GM15510 (cell line): ENCODE data around the gene SGO2.

Source experiments
- POLR2A ChIP-seq: IDR thresholded peaks from 3 replicates; pipeline ENCODE4 v1.6.1; 2011; ENCODE audit warnings: borderline replicate concordance; ENCODE audit not compliant: insufficient read length; ENCODE audit errors: extremely low read depth

Gene SGO2

DNA sequence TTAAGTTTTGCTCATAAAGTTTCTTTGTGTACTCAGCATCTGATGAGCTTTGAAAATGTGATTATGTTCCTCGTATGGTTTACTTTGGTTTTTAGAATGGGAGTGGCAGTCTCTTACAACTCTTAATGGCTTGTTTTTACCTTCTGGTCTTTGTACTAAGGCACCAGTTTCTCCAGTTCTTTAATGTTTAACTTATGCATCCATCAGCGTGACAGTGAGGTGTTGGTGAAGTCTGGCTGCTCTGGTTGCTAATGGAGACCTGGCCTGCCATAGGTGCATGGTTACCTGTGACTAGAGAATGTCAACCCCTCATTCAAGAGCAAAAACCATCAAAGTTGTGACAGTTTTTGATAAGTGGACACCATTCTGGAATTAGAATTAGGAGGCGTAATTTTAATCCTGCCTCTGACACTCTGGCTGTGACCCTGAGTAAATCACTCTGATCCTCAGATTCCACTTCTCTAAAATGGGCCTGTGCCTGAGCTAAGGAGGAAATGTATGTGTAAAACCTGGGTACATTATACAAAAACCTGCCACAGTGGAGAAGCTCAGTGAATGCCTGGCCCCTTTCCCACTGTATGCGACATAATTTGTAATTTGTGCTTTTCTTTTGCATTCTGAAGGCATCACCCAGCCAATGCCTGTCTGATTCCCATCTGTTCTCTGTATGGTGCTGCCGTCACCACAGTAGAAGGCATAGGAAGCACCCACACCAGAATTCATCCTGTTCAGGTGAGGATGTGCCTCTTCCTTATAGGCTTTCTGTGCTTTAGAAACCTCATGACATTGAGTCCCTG lies 71.0 kb downstream of the SGO2 start:
- TF ChIP-seq POLR2A, result no peak

DNA sequence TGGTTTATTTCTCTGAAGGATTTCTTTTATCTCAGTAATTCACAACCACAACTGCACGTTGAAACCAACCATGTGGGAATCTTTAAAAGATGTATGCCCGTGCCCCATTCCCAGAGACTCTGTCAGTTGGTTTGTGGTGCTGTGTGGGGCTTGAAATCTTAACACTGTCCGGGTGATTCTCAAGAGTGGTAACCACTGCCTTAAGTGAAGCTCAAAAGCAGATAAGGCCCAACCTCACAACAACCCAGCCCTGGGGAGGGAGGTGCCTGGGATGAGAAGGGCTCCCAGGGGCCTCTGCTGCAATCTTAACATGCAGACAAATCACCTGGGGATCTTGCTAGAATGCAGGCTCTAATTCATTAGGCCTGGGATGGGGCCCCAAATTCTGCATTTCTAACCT lies 73.2 kb downstream of the SGO2 start:
- TF ChIP-seq POLR2A, result no peak

GRCh38 chr2:200600549-200601225 lies 74.7 kb downstream of the SGO2 start:
- TF ChIP-seq POLR2A, result no peak

- TF ChIP-seq POLR2A, result no peak
These were observed 76.6 kb downstream of the SGO2 start for GRCh38 chr2:200602584-200602983.

DNA sequence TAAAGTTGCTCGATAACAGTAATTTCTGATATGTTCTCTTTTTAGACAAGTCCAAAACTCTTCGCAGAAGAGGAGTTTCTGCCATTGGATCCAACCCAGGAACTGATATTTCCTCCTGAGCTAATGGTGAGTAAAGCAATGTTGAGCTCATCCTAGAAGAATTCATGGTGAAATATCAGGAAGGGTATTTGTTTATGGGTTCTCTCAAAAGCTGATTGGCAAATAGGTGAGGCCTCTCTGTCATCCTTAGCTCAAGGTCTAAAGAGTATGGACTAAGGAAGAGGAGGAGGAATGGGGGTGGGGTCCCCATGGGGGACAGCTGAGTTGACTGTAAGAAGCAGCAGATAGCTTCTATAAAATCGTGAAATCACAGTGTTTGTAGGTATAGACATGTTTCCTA lies 78.0 kb downstream of the SGO2 start:
- TF ChIP-seq POLR2A, result no peak

DNA sequence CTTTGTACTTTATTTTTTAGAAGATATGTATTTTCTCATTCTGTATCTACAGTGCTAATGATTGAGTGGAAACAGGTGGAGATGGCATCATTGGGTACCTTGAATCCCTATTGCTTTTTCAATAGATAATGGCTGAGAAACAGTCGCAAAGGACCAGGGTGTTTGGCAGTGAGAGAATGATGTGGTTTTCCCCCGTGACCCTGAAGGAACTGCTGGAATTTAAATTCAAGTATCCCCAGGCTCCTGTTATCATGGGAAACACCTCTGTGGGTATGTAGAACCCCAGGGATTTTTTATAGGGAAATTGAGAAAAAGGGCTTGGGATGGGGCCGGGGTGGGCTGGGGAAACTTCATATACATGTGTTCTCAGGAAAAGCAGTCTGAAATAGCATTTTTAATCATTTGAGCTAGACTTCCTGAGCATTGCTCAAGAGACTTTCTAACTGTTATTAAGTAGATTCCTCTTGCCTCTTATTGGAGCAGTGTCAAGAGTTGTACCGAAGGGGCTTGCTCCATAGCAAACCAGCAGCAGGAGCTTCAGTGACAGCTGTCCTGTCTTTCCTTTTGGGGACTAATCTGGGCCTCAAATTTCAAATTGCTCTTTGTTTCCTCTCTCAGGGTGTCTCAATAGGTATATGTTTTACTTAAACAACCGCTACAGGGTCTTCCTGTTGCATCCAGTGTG lies 78.7 kb downstream of the SGO2 start:
- TF ChIP-seq POLR2A, result no peak

DNA sequence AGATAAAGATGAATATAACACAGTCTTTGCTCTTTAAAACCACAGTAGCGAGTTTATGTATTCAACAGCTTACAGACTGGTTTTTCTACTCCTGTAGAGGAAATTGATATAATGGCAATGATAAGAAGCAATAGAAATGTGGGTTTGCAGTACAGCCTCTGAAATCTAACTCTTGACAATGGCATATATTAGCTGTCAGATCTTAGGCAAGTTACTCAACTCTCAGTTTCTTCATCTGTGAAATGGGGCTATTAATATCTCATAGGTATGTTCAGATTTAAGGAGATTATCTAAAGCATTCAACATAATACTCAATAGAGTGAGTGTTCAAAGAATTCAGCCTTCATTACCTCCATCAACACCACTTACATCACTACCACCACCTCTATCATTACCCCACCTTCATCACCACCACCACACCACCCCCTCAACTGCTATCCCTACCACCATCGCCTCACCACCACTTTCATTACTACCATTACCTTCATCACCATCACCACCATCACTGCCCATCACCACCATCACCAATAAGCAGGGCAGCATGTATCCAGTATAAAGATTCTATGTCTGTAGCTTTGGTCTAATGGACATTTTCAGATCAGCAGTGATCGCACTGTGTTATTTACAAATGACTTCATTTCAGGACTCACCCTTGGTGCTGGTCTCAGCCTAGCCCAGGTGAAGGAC lies 82.5 kb downstream of the SGO2 start:
- TF ChIP-seq POLR2A, result no peak

GRCh38 chr2:200609028-200609614 lies 83.1 kb downstream of the SGO2 start:
- TF ChIP-seq POLR2A, result no peak

DNA sequence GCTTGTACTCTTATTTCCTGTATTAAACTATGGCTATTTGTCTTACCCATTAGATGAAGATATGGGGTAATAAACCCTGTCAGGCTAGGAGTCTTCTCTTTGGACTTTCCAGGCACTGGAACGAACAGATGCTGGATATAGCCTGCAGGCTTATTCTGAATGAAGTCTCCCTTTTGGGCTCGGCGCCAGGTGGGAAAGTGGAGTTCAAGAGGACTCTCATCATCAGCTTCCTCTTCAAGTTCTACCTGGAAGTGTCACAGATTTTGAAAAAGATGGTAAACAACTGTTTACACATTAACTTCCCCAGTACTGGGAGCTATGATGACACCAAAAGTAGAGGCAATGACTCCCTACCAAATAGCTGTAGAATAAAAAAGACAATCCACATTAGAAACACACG lies 87.7 kb downstream of the SGO2 start:
- TF ChIP-seq POLR2A, result no peak

DNA sequence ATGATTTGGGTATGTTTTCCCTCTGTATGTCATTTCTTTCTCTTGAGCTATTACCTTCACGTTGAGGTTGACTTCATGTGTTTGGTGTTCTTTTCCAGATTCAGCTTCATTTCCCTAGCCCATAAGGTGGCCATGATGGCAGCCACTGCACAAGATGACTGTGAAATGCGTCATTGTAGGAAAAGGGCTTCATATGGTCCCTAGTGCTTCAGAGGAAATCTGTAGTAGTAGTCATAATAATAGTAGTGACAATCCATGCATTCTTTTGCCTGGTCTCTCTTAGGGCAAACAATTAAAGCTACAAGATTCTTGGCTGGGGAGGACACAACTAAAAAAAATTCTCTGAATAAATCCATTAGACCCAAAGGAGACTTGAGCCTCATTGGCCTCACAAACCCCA lies 88.2 kb downstream of the SGO2 start:
- no peak for TF ChIP-seq POLR2A

DNA sequence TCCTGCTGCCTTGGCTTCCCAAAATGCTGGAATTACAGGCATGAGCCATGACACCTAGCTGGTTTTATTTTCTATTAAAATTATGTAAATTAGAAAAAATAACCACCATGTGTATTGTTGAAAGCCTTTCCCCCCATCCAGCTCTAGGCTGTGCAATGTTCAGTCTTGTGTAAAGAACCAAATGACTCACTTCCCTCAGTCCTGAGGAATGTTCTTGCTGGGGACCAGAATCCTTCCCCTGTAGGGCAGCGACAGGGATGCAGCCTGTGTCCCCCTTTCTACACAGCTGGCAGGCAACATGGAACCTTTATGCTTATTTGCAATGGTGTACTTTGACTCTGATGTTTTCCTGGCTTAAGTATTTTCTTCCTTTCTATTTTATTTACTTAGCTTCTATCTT lies 89.2 kb downstream of the SGO2 start:
- no peak for TF ChIP-seq POLR2A

DNA sequence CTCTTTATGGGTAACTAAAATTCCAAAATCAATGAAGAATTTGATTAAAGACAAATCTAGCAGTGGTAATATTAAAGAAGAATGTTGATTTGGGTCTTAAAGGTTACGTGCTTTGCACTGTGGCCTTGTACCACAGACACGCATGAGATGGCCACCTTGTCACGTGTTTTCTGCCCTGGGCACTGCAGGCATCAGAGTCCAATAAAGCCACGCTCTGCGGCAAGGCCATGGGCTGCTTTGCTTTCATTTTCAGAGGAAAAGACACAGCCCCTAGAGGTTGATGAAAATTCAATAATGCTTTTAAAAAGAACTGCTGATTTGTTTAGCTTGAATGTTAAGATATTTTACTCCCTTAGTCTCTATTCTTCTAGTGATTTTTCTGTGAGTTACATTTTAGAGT lies 90.2 kb downstream of the SGO2 start:
- no peak for TF ChIP-seq POLR2A

DNA sequence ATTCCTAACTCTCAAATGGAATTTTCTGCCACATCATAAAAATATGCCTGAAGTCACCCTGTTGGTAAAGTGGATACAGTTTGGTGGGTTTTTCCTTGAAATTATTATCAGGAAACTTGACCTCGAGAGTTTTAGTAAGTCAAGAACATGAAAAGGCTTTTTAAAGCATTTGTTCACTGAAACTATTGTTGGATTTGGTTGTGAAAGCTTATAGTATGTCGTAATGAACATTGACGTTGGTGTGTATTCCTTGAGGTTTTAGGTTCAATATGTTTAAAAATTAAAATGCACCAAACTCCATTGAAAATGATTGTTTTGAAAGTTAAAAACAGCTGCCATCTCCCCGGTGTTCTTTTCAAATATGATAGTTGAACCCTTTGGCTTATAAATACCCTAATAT lies 90.6 kb downstream of the SGO2 start:
- no peak for TF ChIP-seq POLR2A

- no peak for TF ChIP-seq POLR2A
These were observed 91.4 kb downstream of the SGO2 start for GRCh38 chr2:200617156-200618053.

DNA sequence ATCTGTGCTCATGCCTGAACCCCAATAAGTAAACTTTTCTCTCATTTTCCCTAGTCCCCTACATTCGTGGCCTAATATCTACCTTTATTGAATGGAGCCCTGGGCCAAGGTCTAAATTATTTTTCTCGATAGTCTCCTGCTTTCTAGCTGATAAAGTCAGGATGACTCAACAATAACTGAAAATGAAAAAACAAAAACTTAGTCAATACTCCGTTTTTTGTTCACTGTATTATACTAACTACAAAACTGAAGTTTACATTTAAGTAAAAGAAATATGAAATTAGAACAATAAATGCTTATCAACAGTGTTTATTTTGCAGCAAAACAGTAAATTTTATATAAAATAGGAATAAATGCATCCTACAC lies 92.0 kb downstream of the SGO2 start:
- TF ChIP-seq POLR2A, result no peak

GRCh38 chr2:200618590-200619021 lies 92.6 kb downstream of the SGO2 start:
- TF ChIP-seq POLR2A, result no peak
